ENCODE measurements around the gene LAMA2.

DNA sequence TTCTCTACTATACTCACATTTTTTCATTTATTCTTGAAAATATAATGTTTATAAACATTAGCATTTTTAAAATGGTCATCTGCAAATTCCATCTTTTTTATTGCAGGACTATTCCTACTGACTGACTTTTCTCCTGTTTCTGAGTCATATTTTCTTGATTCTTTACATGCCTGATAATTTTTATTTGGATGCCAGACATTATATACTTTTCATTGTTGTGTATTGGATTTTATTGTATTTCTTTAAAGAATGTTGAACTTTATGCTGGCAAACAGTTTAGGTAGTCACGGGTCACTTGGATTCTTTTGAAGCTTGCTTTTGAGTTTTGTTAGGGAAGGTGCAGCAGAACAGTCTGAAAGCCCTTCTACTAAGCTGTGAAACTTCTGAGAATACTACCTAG is 423.9 kb downstream of the LAMA2 start:
- TF ChIP-seq, protein P1, sequence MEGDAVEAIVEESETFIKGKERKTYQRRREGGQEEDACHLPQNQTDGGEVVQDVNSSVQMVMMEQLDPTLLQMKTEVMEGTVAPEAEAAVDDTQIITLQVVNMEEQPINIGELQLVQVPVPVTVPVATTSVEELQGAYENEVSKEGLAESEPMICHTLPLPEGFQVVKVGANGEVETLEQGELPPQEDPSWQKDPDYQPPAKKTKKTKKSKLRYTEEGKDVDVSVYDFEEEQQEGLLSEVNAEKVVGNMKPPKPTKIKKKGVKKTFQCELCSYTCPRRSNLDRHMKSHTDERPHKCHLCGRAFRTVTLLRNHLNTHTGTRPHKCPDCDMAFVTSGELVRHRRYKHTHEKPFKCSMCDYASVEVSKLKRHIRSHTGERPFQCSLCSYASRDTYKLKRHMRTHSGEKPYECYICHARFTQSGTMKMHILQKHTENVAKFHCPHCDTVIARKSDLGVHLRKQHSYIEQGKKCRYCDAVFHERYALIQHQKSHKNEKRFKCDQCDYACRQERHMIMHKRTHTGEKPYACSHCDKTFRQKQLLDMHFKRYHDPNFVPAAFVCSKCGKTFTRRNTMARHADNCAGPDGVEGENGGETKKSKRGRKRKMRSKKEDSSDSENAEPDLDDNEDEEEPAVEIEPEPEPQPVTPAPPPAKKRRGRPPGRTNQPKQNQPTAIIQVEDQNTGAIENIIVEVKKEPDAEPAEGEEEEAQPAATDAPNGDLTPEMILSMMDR (IDR thresholded peaks at IDR 0.05; ENCODE audit: low read length) = no peak
- TF ChIP-seq EZH2 (IDR thresholded peaks at IDR 0.05; ENCODE audit: borderline replicate concordance, low read length) = no peak
